HG03097 (cell line): Measurements from ENCODE around the gene OTUB1.

Experiments
- ATAC-seq: cut with Tn5 transposase; IDR thresholded peaks from one replicate; pipeline ENCODE4 v1.9.1; 2021; ENCODE audit not compliant: unreplicated experiment, low FRiP score

The OTUB1 gene

GRCh38 chr11:63974259-63975143, 11.7 kb upstream of the OTUB1 start, which contains the start of gene COX8A:
Gene COX8A, plus strand, starts transcription at chr11:63974620. Its CDS starts 61 bp downstream, at chr11:63974681.
- peak; percentile 91 for ATAC-seq

- ATAC-seq: no peak
Observed at GRCh38 chr11:63978551-63979239, 7.5 kb upstream of the OTUB1 start.

- ATAC-seq: no peak
Observed at GRCh38 chr11:63979426-63979825, 6.8 kb upstream of the OTUB1 start.

GRCh38 chr11:63985812-63986155, 454 bp upstream of the OTUB1 start:
- peak; percentile 28 for ATAC-seq

GRCh38 chr11:63986932-63987513, 785 bp downstream of the OTUB1 start:
- ATAC-seq: no peak

- no peak for ATAC-seq
Observed at GRCh38 chr11:63991558-63991957, 5.3 kb downstream of the OTUB1 start.

- ATAC-seq: no peak
Observed at GRCh38 chr11:63993100-63993499, 6.9 kb downstream of the OTUB1 start.

GRCh38 chr11:63993993-63994392, 7.8 kb downstream of the OTUB1 start:
- no peak for ATAC-seq

GRCh38 chr11:63996512-63996911, 10.3 kb downstream of the OTUB1 start:
- no peak for ATAC-seq

GRCh38 chr11:63997104-63997700, 11.0 kb downstream of the OTUB1 start:
- no peak for ATAC-seq

- no peak for ATAC-seq
Observed at GRCh38 chr11:63997801-63998337, 11.6 kb downstream of the OTUB1 start.

- ATAC-seq: no peak
Observed at GRCh38 chr11:63998558-63999348, 12.5 kb downstream of the OTUB1 start.

- ATAC-seq: no peak
Observed at GRCh38 chr11:63999349-64000025, 13.2 kb downstream of the OTUB1 start.

GRCh38 chr11:64000026-64000739, 13.9 kb downstream of the OTUB1 start:
- ATAC-seq: no peak

- ATAC-seq: no peak
Observed at GRCh38 chr11:64000740-64001483, 14.7 kb downstream of the OTUB1 start.

- ATAC-seq: no peak
Observed at GRCh38 chr11:64001484-64002420, 15.5 kb downstream of the OTUB1 start.
